Measurements from ENCODE around the gene SMCO3.
"Not testable (repeated sequence)": the region's sequence is repeated elsewhere in the genome, so short reads cannot be mapped to it uniquely, and the experiment has no call there.

The SMCO3 gene

GRCh38 chr12:14774074-14774905, 39.7 kb downstream of the SMCO3 start:
- no peak for DNase-seq

- no peak for DNase-seq
Observed at GRCh38 chr12:14773685-14774073, 40.3 kb downstream of the SMCO3 start.

- no peak for DNase-seq
Observed at GRCh38 chr12:14772946-14773345, 41.0 kb downstream of the SMCO3 start.

- DNase-seq = no peak
Observed at GRCh38 chr12:14771651-14772137, 42.3 kb downstream of the SMCO3 start.

- DNase-seq = peak; percentile 82
Observed at GRCh38 chr12:14770496-14771461, 43.2 kb downstream of the SMCO3 start.

GRCh38 chr12:14769969-14770495, 44.0 kb downstream of the SMCO3 start:
- peak; percentile 56 for DNase-seq

- DNase-seq = no peak
Observed at GRCh38 chr12:14769466-14769968, 44.5 kb downstream of the SMCO3 start.

- DNase-seq = no peak
Observed at GRCh38 chr12:14768823-14769405, 45.1 kb downstream of the SMCO3 start.

- no peak for DNase-seq
Observed at GRCh38 chr12:14767617-14768016, 46.4 kb downstream of the SMCO3 start.

GRCh38 chr12:14766649-14767215, 47.2 kb downstream of the SMCO3 start:
- DNase-seq = no peak

GRCh38 chr12:14766020-14766419, 48.0 kb downstream of the SMCO3 start:
- DNase-seq = not testable (repeated sequence)

- no peak for DNase-seq
Observed at GRCh38 chr12:14765398-14765797, 48.6 kb downstream of the SMCO3 start.

- DNase-seq = not testable (repeated sequence)
Observed at GRCh38 chr12:14759711-14760280, 54.2 kb downstream of the SMCO3 start.

GRCh38 chr12:14756334-14757143, 57.4 kb downstream of the SMCO3 start:
- DNase-seq = no peak

Data from NCI-H748 treated with DMSO at 0.1 percent for 48 hours (cell line).